DND-41 (cell line): ENCODE data around the gene ZNF232.

ENCODE experiments used
- ATAC-seq: fragments of 200-7000 bp; cut with Tn5 transposase; 3 replicates; pipeline ENCODE4 v1.9.1; 2021; ENCODE audit warnings: low read depth; ENCODE audit not compliant: insufficient read depth
- DNase-seq: peaks from one replicate; pipeline ENCODE4 v3.0.0-alpha.2; 2020
- H2AFZ ChIP-seq: 2 replicates; pipeline ENCODE4 v1.6.0; 2012; ENCODE audit warnings: low read depth, low read length
- H3K27ac ChIP-seq: 2 replicates; pipeline ENCODE4 v1.5.1; 2012; ENCODE audit warnings: low read length, inconsistent platforms
- H3K27me3 ChIP-seq: fragments of 200-600 bp; sonication (generic); 2 replicates; pipeline ENCODE4 v1.6.0; 2012; ENCODE audit warnings: low read length, mild to moderate bottlenecking, inconsistent platforms; ENCODE audit not compliant: insufficient read depth, poor library complexity
- H3K36me3 ChIP-seq: 2 replicates; pipeline ENCODE4 v1.5.1; 2012; ENCODE audit warnings: low read length, inconsistent platforms; ENCODE audit not compliant: insufficient read depth
- H3K4me1 ChIP-seq: 2 replicates; pipeline ENCODE4 v1.5.1; 2012; ENCODE audit warnings: mild to moderate bottlenecking, low read length; ENCODE audit not compliant: insufficient read depth
- H3K4me2 ChIP-seq: 2 replicates; pipeline ENCODE4 v1.6.0; 2012; ENCODE audit warnings: mild to moderate bottlenecking, moderate library complexity, low read length, inconsistent platforms; ENCODE audit not compliant: insufficient read depth
- H3K4me3 ChIP-seq, 2 experiments: fragments of 200-600 bp in 1 of 2; shearing (Covaris generic) in 1 of 2; 2 replicates each; pipeline ENCODE4 v1.5.1; 2012 to 2016; ENCODE audit warnings: inconsistent platforms in 2 of 2, low read length in 2 of 2, mild to moderate bottlenecking in 2 of 2, low read depth in 1 of 2, moderate library complexity in 1 of 2
- H3K79me2 ChIP-seq: 2 replicates; pipeline ENCODE4 v1.6.0; 2012; ENCODE audit warnings: low read length, inconsistent platforms; ENCODE audit not compliant: insufficient read depth
- H3K9ac ChIP-seq: 2 replicates; pipeline ENCODE4 v1.6.0; 2012; ENCODE audit warnings: low read depth, mild to moderate bottlenecking, inconsistent platforms, low read length, moderate library complexity
- H3K9me3 ChIP-seq: 2 replicates; pipeline ENCODE4 v1.5.1; 2012; ENCODE audit warnings: low read length, moderate library complexity, mild to moderate bottlenecking, inconsistent platforms; ENCODE audit not compliant: insufficient read depth, severe bottlenecking
- H4K20me1 ChIP-seq: 2 replicates; pipeline ENCODE4 v1.6.0; 2012; ENCODE audit warnings: low read length; ENCODE audit not compliant: insufficient read depth
- EZH2 ChIP-seq: IDR thresholded peaks from 3 replicates; pipeline ENCODE4 v1.6.1; 2012; ENCODE audit warnings: borderline replicate concordance, low read depth, mild to moderate bottlenecking, moderate library complexity, low read length, inconsistent platforms; ENCODE audit not compliant: severe bottlenecking
- TF ChIP-seq, protein P1 (sequence below): IDR thresholded peaks from 2 replicates; pipeline ENCODE4 v1.5.1; 2012; ENCODE audit warnings: borderline replicate concordance, low read length, moderate library complexity, mild to moderate bottlenecking; ENCODE audit not compliant: poor library complexity, severe bottlenecking; ENCODE audit errors: extremely low read depth

Gene ZNF232

DNA sequence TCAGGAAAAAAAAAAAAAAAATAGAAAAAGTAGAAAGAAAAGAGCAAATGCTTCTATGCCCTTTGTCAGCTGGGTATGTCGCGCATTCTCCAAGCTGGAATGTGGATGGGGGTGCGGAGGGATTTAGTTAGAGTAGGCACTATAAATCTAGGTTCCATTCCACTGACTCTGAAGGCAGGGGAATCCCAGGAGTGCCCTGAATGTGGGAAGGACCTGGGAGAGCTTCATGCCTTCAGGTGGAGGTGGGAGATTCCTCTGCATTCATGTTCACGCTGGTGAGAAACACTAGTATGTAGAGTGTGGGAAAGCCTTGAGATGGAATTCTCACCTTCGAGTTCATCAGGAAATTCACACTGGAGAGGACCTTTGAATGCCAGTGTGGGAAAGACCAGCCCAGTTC is 12.4 kb downstream of the ZNF232 start:
- Histone ChIP-seq H3K4me2 (no peak overlapping the region), H2AFZ (no peak overlapping the region), H3K4me3 (no peak overlapping the region), H3K9ac (no peak overlapping the region), H3K36me3 (no peaks in the 10 kb centered on the region), H4K20me1 (peaks cover 4% of the 10 kb centered on the region; the same call in 1 of the 2 replicates), H3K27me3 (no peaks in the 10 kb centered on the region), H3K9me3 (no peaks in the 10 kb centered on the region), H3K4me1 (no peaks in the 10 kb centered on the region), H3K27ac (no peak overlapping the region), H3K79me2 (no peaks in the 10 kb centered on the region)
- TF ChIP-seq EZH2, result no peak
- TF ChIP-seq, protein P1, sequence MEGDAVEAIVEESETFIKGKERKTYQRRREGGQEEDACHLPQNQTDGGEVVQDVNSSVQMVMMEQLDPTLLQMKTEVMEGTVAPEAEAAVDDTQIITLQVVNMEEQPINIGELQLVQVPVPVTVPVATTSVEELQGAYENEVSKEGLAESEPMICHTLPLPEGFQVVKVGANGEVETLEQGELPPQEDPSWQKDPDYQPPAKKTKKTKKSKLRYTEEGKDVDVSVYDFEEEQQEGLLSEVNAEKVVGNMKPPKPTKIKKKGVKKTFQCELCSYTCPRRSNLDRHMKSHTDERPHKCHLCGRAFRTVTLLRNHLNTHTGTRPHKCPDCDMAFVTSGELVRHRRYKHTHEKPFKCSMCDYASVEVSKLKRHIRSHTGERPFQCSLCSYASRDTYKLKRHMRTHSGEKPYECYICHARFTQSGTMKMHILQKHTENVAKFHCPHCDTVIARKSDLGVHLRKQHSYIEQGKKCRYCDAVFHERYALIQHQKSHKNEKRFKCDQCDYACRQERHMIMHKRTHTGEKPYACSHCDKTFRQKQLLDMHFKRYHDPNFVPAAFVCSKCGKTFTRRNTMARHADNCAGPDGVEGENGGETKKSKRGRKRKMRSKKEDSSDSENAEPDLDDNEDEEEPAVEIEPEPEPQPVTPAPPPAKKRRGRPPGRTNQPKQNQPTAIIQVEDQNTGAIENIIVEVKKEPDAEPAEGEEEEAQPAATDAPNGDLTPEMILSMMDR, result no peak
- no peak for DNase-seq
- no peak for ATAC-seq

DNA sequence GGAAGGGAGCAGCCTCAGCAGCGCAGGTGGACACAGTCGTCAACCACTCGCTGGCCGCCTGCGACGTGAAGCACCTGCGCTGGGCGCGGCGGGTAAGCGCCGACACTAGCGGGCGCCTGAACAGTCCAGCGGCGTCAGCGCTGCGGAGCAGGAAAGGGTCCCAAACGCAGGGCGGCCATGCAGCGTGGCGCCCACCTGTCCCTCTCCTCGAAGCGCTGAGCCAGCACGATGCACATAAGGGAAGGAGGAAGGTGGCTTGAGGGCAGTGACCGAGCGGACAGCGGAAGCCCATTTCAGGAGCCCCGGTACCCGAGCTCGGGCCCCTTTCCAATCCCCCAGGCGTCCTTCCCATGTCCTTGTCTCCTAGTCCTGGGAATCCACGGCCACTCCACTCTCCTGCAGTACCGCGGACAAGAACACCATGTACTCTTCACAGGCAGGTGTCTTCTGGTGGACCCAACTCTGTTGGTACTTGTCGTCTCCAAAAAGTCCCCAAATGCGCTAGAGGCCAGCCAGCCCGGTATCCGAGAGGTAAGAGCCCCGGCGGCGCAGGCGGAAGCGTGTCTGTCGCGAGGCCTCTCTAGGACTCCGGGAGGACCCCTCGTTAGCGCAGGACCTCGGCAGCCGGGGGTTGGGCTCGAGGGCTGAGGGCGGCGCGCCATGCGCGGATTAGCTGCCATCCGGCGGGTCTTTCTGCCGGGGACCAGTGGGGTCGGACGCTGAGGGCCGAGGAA is 14.4 kb downstream of the ZNF232 start:
- H3K36me3 ChIP-seq, result no peaks in the 10 kb centered on the region
- no peaks in the 10 kb centered on the region for H3K79me2 ChIP-seq
- H3K9me3 ChIP-seq, result peaks cover 14% of the 10 kb centered on the region
- H3K27ac ChIP-seq, result no peak overlapping the region
- no peak for ATAC-seq
- no peak overlapping the region for H3K9ac ChIP-seq
- no peak for TF ChIP-seq EZH2
- TF ChIP-seq, protein P1, result no peak
- H4K20me1 ChIP-seq, result no peaks in the 10 kb centered on the region
- DNase-seq, result no peak
- H3K4me3 ChIP-seq, result no peak overlapping the region
- no peak overlapping the region for H2AFZ ChIP-seq
- H3K27me3 ChIP-seq, result no peaks in the 10 kb centered on the region
- no peaks in the 10 kb centered on the region for H3K4me1 ChIP-seq
- H3K4me2 ChIP-seq, result no peak overlapping the region

DNA sequence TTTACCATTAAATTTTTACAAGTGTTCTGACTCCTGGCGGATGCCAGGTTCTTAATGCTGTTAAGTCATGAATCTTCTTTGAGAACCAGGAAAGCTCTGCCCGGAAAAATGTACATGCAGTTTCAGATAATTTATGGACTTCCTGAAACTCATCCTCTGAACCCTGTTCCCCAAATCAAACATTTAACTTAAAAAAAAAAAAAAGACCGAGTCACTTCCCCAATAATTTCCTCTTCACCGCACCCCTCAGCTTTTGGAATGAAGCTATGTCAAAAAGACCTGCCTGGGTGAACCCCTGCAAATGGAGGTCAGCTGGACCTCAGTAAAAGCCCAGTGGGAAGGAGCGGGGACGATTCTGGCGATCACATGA is 15.0 kb downstream of the ZNF232 start:
- TF ChIP-seq, protein P1, result no peak
- no peak for TF ChIP-seq EZH2
- H3K79me2 ChIP-seq, result no peaks in the 10 kb centered on the region
- DNase-seq, result no peak
- no peaks in the 10 kb centered on the region for H3K4me1 ChIP-seq
- no peak overlapping the region for H3K4me2 ChIP-seq
- H3K27ac ChIP-seq, result no peak overlapping the region
- no peak overlapping the region for H3K4me3 ChIP-seq
- H3K9me3 ChIP-seq, result peaks cover 19% of the 10 kb centered on the region
- no peaks in the 10 kb centered on the region for H4K20me1 ChIP-seq
- H3K27me3 ChIP-seq, result no peaks in the 10 kb centered on the region
- H3K9ac ChIP-seq, result no peak overlapping the region
- H2AFZ ChIP-seq, result no peak overlapping the region
- no peak for ATAC-seq
- H3K36me3 ChIP-seq, result no peaks in the 10 kb centered on the region
